GM11168 (cell line): ENCODE measurements around the gene GNG12.

Source experiments
- in situ Hi-C: fragments of 300-500 bp; cut with MboI; formaldehyde crosslinking; loops from one replicate; pipeline ENCODE4 v1.12.0; 2022; ENCODE audit warnings: low sequenced_read_pairs; ENCODE audit not compliant: unreplicated experiment

GNG12 gene

GRCh38 chr1:67788904-67789303, 44.4 kb downstream of the GNG12 start:
- in situ Hi-C loops: no loop called here

GRCh38 chr1:67788238-67788790, 45.0 kb downstream of the GNG12 start:
- in situ Hi-C loops: no loop called here

- in situ Hi-C loops: no loop called here
Measured at GRCh38 chr1:67787746-67788145, 45.5 kb downstream of the GNG12 start.

GRCh38 chr1:67785847-67786753, 47.2 kb downstream of the GNG12 start:
- in situ Hi-C loops: no loop called here

GRCh38 chr1:67784545-67785186, 48.6 kb downstream of the GNG12 start:
- in situ Hi-C loops: no loop called here

GRCh38 chr1:67780637-67781036, 52.6 kb downstream of the GNG12 start:
- in situ Hi-C loops: no loop called here

- in situ Hi-C loops: no loop called here
Measured at GRCh38 chr1:67777440-67777839, 55.8 kb downstream of the GNG12 start.

- in situ Hi-C loops: no loop called here
Measured at GRCh38 chr1:67777016-67777415, 56.3 kb downstream of the GNG12 start.

- in situ Hi-C loops: no loop called here
Measured at GRCh38 chr1:67773462-67773861, 59.8 kb downstream of the GNG12 start.

GRCh38 chr1:67771749-67772148, 61.5 kb downstream of the GNG12 start:
- in situ Hi-C loops: no loop called here

- in situ Hi-C loops: no loop called here
Measured at GRCh38 chr1:67771152-67771551, 62.1 kb downstream of the GNG12 start.

- in situ Hi-C loops: no loop called here
Measured at GRCh38 chr1:67769633-67770256, 63.5 kb downstream of the GNG12 start.

GRCh38 chr1:67768480-67768879, 64.8 kb downstream of the GNG12 start:
- in situ Hi-C loops: no loop called here

GRCh38 chr1:67767103-67767782, 66.0 kb downstream of the GNG12 start:
- in situ Hi-C loops: no loop called here

GRCh38 chr1:67766141-67766978, 66.9 kb downstream of the GNG12 start:
- in situ Hi-C loops: no loop called here

GRCh38 chr1:67764633-67765032, 68.6 kb downstream of the GNG12 start:
- in situ Hi-C loops: loop anchor here (5.0 kb wide), 1 partner anchor 207 kb away; no protein-coding TSS in a partner anchor

- in situ Hi-C loops: loop anchor here (5.0 kb wide), 1 partner anchor 204 kb away; no protein-coding TSS in a partner anchor
Measured at GRCh38 chr1:67761730-67762129, 71.5 kb downstream of the GNG12 start.

- in situ Hi-C loops: loop anchor here (5.0 kb wide), 1 partner anchor 204 kb away; no protein-coding TSS in a partner anchor
Measured at GRCh38 chr1:67761091-67761490, 72.2 kb downstream of the GNG12 start.
